Measurements from ENCODE around the gene SLC6A9. TPM values are rescaled to one million over a fixed set of nuclear protein-coding genes. Genes with fewer than 3 reads are reported as not detected.

Gene SLC6A9
- total RNA-seq, 1 experiment from 2014 or later: 30.1 TPM

DNA sequence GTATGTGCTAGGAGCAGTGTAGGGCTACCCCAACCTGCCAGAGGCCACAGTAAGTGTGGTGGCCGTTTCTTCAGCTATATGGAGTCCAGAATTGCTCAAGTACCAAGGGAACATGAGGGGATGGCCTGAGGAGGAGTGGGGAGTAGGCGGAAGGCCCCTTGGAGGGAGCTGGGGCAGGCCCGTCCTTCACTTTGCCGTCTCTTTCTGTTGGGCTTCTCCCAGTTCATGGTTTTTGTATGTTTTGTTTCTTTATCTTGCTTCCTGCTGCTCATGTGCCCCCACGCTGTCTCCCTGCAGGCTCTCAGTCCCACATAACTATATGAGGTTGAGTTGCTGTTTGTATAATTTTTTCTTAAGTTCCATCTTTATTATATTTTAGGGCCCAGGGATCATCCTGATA lies 67.4 kb downstream of the SLC6A9 start:
- Histone ChIP-seq H4K20me1 (ENCODE audit: control insufficient read depth, insufficient read depth, insufficient read length) (no peaks in the 10 kb centered on the region), H2BK20ac (ENCODE audit: low read depth, low read length, poor library complexity, severe bottlenecking) (no peak overlapping the region), H2AK5ac (ENCODE audit: insufficient read length, low read length) (no peak overlapping the region), H3K56ac (ENCODE audit: insufficient read length, low read depth, low read length) (no peak overlapping the region), H3K23ac (ENCODE audit: insufficient read length, low read depth, low read length) (no peak overlapping the region), H2BK12ac (ENCODE audit: insufficient read length, low read depth, low read length) (no peak overlapping the region), H2BK120ac (ENCODE audit: low read depth, low read length, poor library complexity, severe bottlenecking) (no peak overlapping the region), H3K18ac (ENCODE audit: insufficient read length, low read depth, low read length) (no peak overlapping the region), H3K14ac (ENCODE audit: insufficient read depth, low read length) (no peak overlapping the region), H4K8ac (replicated peaks; ENCODE audit: insufficient read length, low read depth, low read length) (no peak overlapping the region), H2AFZ (ENCODE audit: low read length) (no peak overlapping the region), H3K27me3 (ENCODE audit: insufficient read depth, low read length) (no peaks in the 10 kb centered on the region), H2BK5ac (ENCODE audit: insufficient read length, low read length) (no peak overlapping the region), H3K79me1 (ENCODE audit: insufficient read depth, low read depth, low read length, poor library complexity, severe bottlenecking) (no peaks in the 10 kb centered on the region), H3K4me1 (ENCODE audit: insufficient read depth, low read length) (no peaks in the 10 kb centered on the region), H3K79me2 (ENCODE audit: insufficient read depth, low read length) (no peaks in the 10 kb centered on the region), H3K27ac (ENCODE audit: insufficient read length, low read depth, low read length) (no peak overlapping the region), H3K9ac (ENCODE audit: extremely low read depth, insufficient read length, low read length) (no peak overlapping the region), H3K23me2 (ENCODE audit: insufficient read length, low read depth, low read length, poor library complexity, severe bottlenecking) (no peaks in the 10 kb centered on the region), H4K5ac (ENCODE audit: insufficient read length, low read depth, low read length) (no peak overlapping the region), H3K4ac (ENCODE audit: low read depth, low read length) (no peak overlapping the region), H2BK15ac (ENCODE audit: low read depth, low read length) (no peak overlapping the region), H3K9me3 (ENCODE audit: control insufficient read depth, low read depth, low read length) (no peaks in the 10 kb centered on the region), H4K91ac (ENCODE audit: insufficient read length, low read depth, low read length) (no peak overlapping the region), H3K4me2 (ENCODE audit: insufficient read depth, insufficient read length, low read length) (no peak overlapping the region), H3T11ph (ENCODE audit: low read length) (no peak overlapping the region)
- Mint-ChIP-seq H3K4me1 (no peaks in the 10 kb centered on the region), H3K4me3 (no peak overlapping the region), H3K27ac (no peak overlapping the region), H3K9me3 (no peaks in the 10 kb centered on the region), H3K27me3 (ENCODE audit: low read depth) (no peaks in the 10 kb centered on the region; the same call in 1 of the 2 replicates), H3K36me3 (ENCODE audit: insufficient read depth in 1 of 3, low read depth in 3 of 3) (peaks cover 4 to 7% (median 4%) of the 10 kb centered on the region in 3 experiments; a peak in 4 of 7 replicates)
- DNase-seq: no peak
- TF ChIP-seq, protein P1, sequence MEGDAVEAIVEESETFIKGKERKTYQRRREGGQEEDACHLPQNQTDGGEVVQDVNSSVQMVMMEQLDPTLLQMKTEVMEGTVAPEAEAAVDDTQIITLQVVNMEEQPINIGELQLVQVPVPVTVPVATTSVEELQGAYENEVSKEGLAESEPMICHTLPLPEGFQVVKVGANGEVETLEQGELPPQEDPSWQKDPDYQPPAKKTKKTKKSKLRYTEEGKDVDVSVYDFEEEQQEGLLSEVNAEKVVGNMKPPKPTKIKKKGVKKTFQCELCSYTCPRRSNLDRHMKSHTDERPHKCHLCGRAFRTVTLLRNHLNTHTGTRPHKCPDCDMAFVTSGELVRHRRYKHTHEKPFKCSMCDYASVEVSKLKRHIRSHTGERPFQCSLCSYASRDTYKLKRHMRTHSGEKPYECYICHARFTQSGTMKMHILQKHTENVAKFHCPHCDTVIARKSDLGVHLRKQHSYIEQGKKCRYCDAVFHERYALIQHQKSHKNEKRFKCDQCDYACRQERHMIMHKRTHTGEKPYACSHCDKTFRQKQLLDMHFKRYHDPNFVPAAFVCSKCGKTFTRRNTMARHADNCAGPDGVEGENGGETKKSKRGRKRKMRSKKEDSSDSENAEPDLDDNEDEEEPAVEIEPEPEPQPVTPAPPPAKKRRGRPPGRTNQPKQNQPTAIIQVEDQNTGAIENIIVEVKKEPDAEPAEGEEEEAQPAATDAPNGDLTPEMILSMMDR (conservative IDR thresholded peaks at IDR 0.05): no peak
- WGBS (ENCODE audit: extremely low coverage, insufficient read length, low lambda C conversion rate): no CpG with 5 or more reads among the region's 5 CpGs

Measured in H9 (cell line).